Activated CD4-positive, alpha-beta T cell treated with anti-CD3 and anti-CD28 coated beads, Interleukin-10, Interleukin-2, amounts not matched to agents 100 ng/mL and 50 ng/mL, durations not matched to agents 16 hours and 8 hours (primary cell): ENCODE measurements around the gene PANK4.
"Not testable (repeated sequence)": the region's sequence is repeated elsewhere in the genome, so short reads cannot be mapped to it uniquely, and the experiment has no call there.

Experiments used
- DNase-seq: peaks from one replicate; pipeline ENCODE4 v3.0.0-alpha.2; 2020

Gene PANK4

GRCh38 chr1:2558420-2558819, 32.0 kb upstream of the PANK4 start:
- DNase-seq, result no peak

GRCh38 chr1:2557482-2558400, 31.3 kb upstream of the PANK4 start:
- DNase-seq, result no peak

- peak; percentile 67 for DNase-seq
Observed at GRCh38 chr1:2556678-2557481, 30.5 kb upstream of the PANK4 start.

- peak; percentile 77 for DNase-seq
Observed at GRCh38 chr1:2556277-2556677, 29.9 kb upstream of the PANK4 start, which contains the start of gene TNFRSF14. Gene TNFRSF14 (plus strand): TSS chr1:2556371. CDS start chr1:2556665, 294 bp downstream.

GRCh38 chr1:2555634-2556276, 29.4 kb upstream of the PANK4 start:
- DNase-seq, result peak; percentile 91

GRCh38 chr1:2554621-2555387, 28.4 kb upstream of the PANK4 start:
- DNase-seq, result peak; percentile 57

- no peak for DNase-seq
Observed at GRCh38 chr1:2553871-2554620, 27.6 kb upstream of the PANK4 start.

- DNase-seq, result not testable (repeated sequence)
Observed at GRCh38 chr1:2553076-2553475, 26.7 kb upstream of the PANK4 start.

- no peak for DNase-seq
Observed at GRCh38 chr1:2552189-2552588, 25.8 kb upstream of the PANK4 start.

- DNase-seq, result not testable (repeated sequence)
Observed at GRCh38 chr1:2551544-2551943, 25.1 kb upstream of the PANK4 start.

GRCh38 chr1:2550309-2550861, 24.0 kb upstream of the PANK4 start:
- not testable (repeated sequence) for DNase-seq

GRCh38 chr1:2549367-2550029, 23.1 kb upstream of the PANK4 start:
- DNase-seq, result not testable (repeated sequence)

- peak; percentile 92 for DNase-seq
Observed at GRCh38 chr1:2548068-2548589, 21.7 kb upstream of the PANK4 start.

GRCh38 chr1:2547210-2548067, 21.0 kb upstream of the PANK4 start:
- DNase-seq, result peak; percentile 78

GRCh38 chr1:2546515-2547209, 20.3 kb upstream of the PANK4 start:
- peak; percentile 96 for DNase-seq

- peak; percentile 94 for DNase-seq
Observed at GRCh38 chr1:2545754-2546514, 19.5 kb upstream of the PANK4 start.

- no peak for DNase-seq
Observed at GRCh38 chr1:2544875-2545640, 18.7 kb upstream of the PANK4 start.
